ENCODE measurements around the gene TNS1.

TNS1 gene

GRCh38 chr2:217822296-217823252 lies 180.2 kb downstream of the TNS1 start:
- Histone ChIP-seq H3K4me3 (ENCODE audit: low read depth, low read length) (no peak overlapping the region), H2AFZ (no peak overlapping the region), H3K27me3 (ENCODE audit: control insufficient read depth, insufficient read depth, low read length) (no peaks in the 10 kb centered on the region), H3K27ac (no peak overlapping the region), H3K4me1 (no peaks in the 10 kb centered on the region), H3K79me2 (no peaks in the 10 kb centered on the region), H3K9ac (no peak overlapping the region), H3K4me2 (ENCODE audit: low read length) (no peak overlapping the region), H3K36me3 (ENCODE audit: control insufficient read depth, insufficient read depth, low read length) (no peaks in the 10 kb centered on the region), H3K9me3 (ENCODE audit: control insufficient read depth, low read length) (no peaks in the 10 kb centered on the region)
- TF ChIP-seq CTCF (IDR thresholded peaks at IDR 0.05) = no peak

DNA sequence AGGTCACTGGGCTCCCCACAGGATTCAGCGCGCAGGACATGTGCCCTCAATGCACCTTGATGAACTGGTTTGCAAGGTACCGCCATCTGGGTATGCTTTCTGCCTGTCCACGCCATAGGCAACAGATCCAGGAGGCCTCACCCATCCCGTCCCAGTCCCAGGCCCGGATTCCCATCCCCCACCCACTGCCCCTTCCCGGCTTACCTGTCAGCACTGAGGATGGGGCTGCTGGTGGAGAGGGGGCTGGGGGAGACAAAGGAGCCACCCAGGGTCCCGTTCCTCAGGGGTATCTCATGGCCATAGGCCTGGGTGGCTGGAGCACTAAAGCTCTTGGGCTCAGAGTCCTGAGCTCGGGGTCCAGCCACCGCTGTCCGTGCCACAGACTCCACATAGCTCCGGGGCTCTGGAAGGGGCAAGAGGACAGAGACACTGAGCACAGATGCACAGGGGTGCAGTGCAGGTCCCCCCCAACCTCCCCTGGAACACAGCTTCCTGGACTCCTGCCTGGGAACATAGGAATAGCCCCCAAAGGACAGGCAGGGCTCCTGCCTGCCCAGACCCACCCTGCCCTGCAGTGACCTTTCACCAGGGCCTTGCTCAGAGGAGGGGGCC lies 181.2 kb downstream of the TNS1 start:
- H3K36me3 ChIP-seq (ENCODE audit: control insufficient read depth, insufficient read depth, low read length) = no peaks in the 10 kb centered on the region
- H3K27ac ChIP-seq = no peak overlapping the region
- H3K4me3 ChIP-seq (ENCODE audit: low read depth, low read length) = no peak overlapping the region
- no peaks in the 10 kb centered on the region for H3K9me3 ChIP-seq (ENCODE audit: control insufficient read depth, low read length)
- H3K4me1 ChIP-seq = no peaks in the 10 kb centered on the region
- H3K9ac ChIP-seq = no peak overlapping the region
- H3K79me2 ChIP-seq = no peaks in the 10 kb centered on the region
- H3K4me2 ChIP-seq (ENCODE audit: low read length) = no peak overlapping the region
- no peaks in the 10 kb centered on the region for H3K27me3 ChIP-seq (ENCODE audit: control insufficient read depth, insufficient read depth, low read length)
- H2AFZ ChIP-seq = no peak overlapping the region
- no peak for TF ChIP-seq CTCF (IDR thresholded peaks at IDR 0.05)

- Histone ChIP-seq H3K27ac (no peak overlapping the region), H3K36me3 (ENCODE audit: control insufficient read depth, insufficient read depth, low read length) (no peaks in the 10 kb centered on the region), H3K79me2 (no peaks in the 10 kb centered on the region), H2AFZ (no peak overlapping the region), H3K4me3 (ENCODE audit: low read depth, low read length) (no peak overlapping the region), H3K27me3 (ENCODE audit: control insufficient read depth, insufficient read depth, low read length) (no peaks in the 10 kb centered on the region), H3K9me3 (ENCODE audit: control insufficient read depth, low read length) (no peaks in the 10 kb centered on the region), H3K4me1 (no peaks in the 10 kb centered on the region), H3K9ac (no peak overlapping the region), H3K4me2 (ENCODE audit: low read length) (no peak overlapping the region)
- no peak for TF ChIP-seq CTCF (IDR thresholded peaks at IDR 0.05)
Measured at GRCh38 chr2:217820904-217821303, 181.9 kb downstream of the TNS1 start.

DNA sequence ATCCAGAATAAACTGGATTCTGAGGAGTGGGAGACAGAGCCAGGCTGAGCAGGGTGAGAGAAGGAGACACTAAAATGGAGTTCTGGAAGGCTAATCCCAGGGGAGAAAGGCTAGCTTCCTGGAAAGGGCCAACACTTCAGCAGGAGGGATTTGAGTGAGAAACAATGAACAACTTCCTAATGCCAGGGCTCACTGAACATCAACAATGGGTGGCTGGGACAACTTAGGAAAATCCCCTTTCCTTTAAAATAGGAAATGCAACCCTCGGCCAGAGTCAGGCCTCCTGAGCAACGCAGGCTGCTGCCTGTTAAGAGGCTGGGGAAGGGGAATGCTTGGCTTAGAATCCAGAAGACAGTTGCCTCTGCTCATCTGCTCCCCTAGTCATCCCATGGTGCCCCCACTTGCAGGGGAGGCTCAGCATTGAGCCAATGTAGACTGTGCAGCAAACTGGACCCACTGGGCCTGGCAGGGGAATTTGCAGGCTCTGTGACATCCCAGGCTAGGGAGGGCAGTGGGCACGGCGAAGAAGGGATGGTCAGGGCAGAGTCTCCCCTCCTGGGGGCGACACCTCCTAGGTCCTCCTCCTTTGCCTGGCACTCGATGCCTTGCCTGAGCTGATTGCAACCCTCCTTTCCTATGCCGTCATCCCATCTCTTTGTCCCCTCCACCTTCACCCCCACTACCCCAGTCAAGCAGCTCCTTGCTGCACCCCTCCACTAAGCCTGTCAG lies 182.5 kb downstream of the TNS1 start:
- Histone ChIP-seq H3K4me3 (ENCODE audit: low read depth, low read length) (no peak overlapping the region), H3K9me3 (ENCODE audit: control insufficient read depth, low read length) (no peaks in the 10 kb centered on the region), H3K9ac (no peak overlapping the region), H3K27me3 (ENCODE audit: control insufficient read depth, insufficient read depth, low read length) (no peaks in the 10 kb centered on the region), H3K4me2 (ENCODE audit: low read length) (no peak overlapping the region), H3K79me2 (no peaks in the 10 kb centered on the region), H3K4me1 (no peaks in the 10 kb centered on the region), H3K36me3 (ENCODE audit: control insufficient read depth, insufficient read depth, low read length) (no peaks in the 10 kb centered on the region), H3K27ac (no peak overlapping the region), H2AFZ (no peak overlapping the region)
- TF ChIP-seq CTCF (IDR thresholded peaks at IDR 0.05) = no peak
